NCI-H2196 treated with DMSO at 0.1 percent for 48 hours (cell line): Measurements from ENCODE around the gene LCLAT1.
"Not testable (repeated sequence)": the region's sequence is repeated elsewhere in the genome, so short reads cannot be mapped to it uniquely, and the experiment has no call there.

Experiments used
- DNase-seq: peaks from one replicate; lab custom pipeline; 2025; ENCODE audit not compliant: unreplicated experiment; lab: John Stamatoyannopoulos, UW

Gene LCLAT1

GRCh38 chr2:30513649-30514048, 66.6 kb downstream of the LCLAT1 start:
- not testable (repeated sequence) for DNase-seq

GRCh38 chr2:30514134-30514847, 67.2 kb downstream of the LCLAT1 start:
- no peak for DNase-seq

- DNase-seq, result no peak
These were observed 67.9 kb downstream of the LCLAT1 start for GRCh38 chr2:30514848-30515435.

- no peak for DNase-seq
These were observed 69.1 kb downstream of the LCLAT1 start for GRCh38 chr2:30516166-30516565.

- no peak for DNase-seq
These were observed 72.8 kb downstream of the LCLAT1 start for GRCh38 chr2:30519796-30520195.

- no peak for DNase-seq
These were observed 75.4 kb downstream of the LCLAT1 start for GRCh38 chr2:30522421-30522820.

GRCh38 chr2:30527411-30527810, 80.4 kb downstream of the LCLAT1 start:
- DNase-seq, result no peak

GRCh38 chr2:30527859-30528258, 80.8 kb downstream of the LCLAT1 start:
- DNase-seq, result peak; percentile 68

GRCh38 chr2:30530346-30530745, 83.3 kb downstream of the LCLAT1 start:
- DNase-seq, result no peak

- no peak for DNase-seq
These were observed 94.6 kb downstream of the LCLAT1 start for GRCh38 chr2:30541680-30542079.

GRCh38 chr2:30545875-30546274, 98.8 kb downstream of the LCLAT1 start:
- no peak for DNase-seq

GRCh38 chr2:30548386-30548785, 101.3 kb downstream of the LCLAT1 start:
- DNase-seq, result no peak

- no peak for DNase-seq
These were observed 102.0 kb downstream of the LCLAT1 start for GRCh38 chr2:30549096-30549495.

GRCh38 chr2:30559544-30560275, 112.7 kb downstream of the LCLAT1 start:
- DNase-seq, result no peak

GRCh38 chr2:30561349-30561748, 114.3 kb downstream of the LCLAT1 start:
- DNase-seq, result no peak

GRCh38 chr2:30565851-30566358, 118.9 kb downstream of the LCLAT1 start:
- DNase-seq, result no peak

GRCh38 chr2:30566631-30567030, 119.6 kb downstream of the LCLAT1 start:
- DNase-seq, result no peak

- no peak for DNase-seq
These were observed 120.3 kb downstream of the LCLAT1 start for GRCh38 chr2:30567317-30567716.

GRCh38 chr2:30569946-30570345, 122.9 kb downstream of the LCLAT1 start:
- no peak for DNase-seq

GRCh38 chr2:30577151-30577550, 130.1 kb downstream of the LCLAT1 start:
- DNase-seq, result no peak

GRCh38 chr2:30580391-30580790, 133.3 kb downstream of the LCLAT1 start:
- DNase-seq, result no peak

- no peak for DNase-seq
These were observed 135.5 kb downstream of the LCLAT1 start for GRCh38 chr2:30582521-30582920.
